ENCODE results near the gene STX3. TPM values are rescaled to one million over a fixed set of nuclear protein-coding genes. Genes with fewer than 3 reads are reported as not detected.

The STX3 gene
- total RNA-seq, 4 donors from 2014 or later: 11.3 to 31.2 (median 24.9) TPM

DNA sequence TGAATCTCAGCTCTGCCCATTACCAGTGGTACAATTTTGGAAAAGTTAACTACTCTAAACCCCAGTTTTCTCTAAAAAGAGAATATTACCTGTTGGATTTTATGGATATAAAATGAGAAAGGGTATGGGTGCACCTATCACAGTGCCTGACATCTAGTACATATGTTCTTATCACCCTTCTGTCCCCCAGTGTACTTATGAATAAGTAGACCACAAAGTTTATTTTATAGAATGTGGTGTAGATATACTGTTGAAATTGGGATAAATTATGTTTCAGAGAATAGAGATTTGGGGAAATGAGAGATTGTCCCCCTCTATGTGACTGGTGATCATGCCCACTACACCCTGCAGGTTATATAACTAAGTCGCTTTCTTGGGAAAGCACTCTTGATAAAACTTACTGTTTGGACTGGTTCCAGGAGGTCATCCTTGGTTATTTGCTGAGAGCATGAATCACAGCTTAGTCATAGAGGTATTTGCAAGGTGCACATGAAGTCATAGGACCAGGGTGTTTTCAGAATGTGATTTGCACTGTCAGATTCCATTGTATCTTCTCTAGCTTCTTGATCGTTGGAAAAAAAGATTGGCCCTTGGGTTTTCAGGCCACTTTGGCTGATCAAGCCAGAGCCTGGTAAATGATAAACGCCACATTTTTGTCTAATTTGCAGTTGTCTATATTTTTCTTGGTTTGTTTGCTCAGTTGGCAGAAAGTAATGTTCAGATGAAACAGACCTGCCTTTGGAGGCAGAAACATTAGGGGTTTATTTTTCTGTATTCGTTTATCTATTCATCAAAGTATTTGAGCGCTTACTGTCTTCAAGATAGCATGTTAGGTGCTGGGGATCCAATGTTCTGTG is 21.3 kb downstream of the STX3 start:
- peaks cover 0 to 7% (median 0%) of the 10 kb centered on the region in 4 donors for H3K4me1 ChIP-seq
- H3K27ac ChIP-seq: no peak overlapping the region
- 86 to 91% methylated on average over 5 of the region's 5 CpGs for WGBS, 2 donors
- no peaks in the 10 kb centered on the region for H3K9me3 ChIP-seq
- no peak for DNase-seq (ENCODE audit: low spot score in 2 of 2)
- no peak overlapping the region for H3K4me3 ChIP-seq
- TF ChIP-seq POLR2A (IDR thresholded peaks at IDR 0.05) (no peak), EP300 (IDR thresholded peaks at IDR 0.05) (no peak)
- TF ChIP-seq, protein P1, sequence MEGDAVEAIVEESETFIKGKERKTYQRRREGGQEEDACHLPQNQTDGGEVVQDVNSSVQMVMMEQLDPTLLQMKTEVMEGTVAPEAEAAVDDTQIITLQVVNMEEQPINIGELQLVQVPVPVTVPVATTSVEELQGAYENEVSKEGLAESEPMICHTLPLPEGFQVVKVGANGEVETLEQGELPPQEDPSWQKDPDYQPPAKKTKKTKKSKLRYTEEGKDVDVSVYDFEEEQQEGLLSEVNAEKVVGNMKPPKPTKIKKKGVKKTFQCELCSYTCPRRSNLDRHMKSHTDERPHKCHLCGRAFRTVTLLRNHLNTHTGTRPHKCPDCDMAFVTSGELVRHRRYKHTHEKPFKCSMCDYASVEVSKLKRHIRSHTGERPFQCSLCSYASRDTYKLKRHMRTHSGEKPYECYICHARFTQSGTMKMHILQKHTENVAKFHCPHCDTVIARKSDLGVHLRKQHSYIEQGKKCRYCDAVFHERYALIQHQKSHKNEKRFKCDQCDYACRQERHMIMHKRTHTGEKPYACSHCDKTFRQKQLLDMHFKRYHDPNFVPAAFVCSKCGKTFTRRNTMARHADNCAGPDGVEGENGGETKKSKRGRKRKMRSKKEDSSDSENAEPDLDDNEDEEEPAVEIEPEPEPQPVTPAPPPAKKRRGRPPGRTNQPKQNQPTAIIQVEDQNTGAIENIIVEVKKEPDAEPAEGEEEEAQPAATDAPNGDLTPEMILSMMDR (IDR thresholded peaks at IDR 0.05): no peak
- H3K36me3 ChIP-seq: peaks cover 0 to 42% (median 0%) of the 10 kb centered on the region in 3 donors
- H3K27me3 ChIP-seq: no peaks in the 10 kb centered on the region

DNA sequence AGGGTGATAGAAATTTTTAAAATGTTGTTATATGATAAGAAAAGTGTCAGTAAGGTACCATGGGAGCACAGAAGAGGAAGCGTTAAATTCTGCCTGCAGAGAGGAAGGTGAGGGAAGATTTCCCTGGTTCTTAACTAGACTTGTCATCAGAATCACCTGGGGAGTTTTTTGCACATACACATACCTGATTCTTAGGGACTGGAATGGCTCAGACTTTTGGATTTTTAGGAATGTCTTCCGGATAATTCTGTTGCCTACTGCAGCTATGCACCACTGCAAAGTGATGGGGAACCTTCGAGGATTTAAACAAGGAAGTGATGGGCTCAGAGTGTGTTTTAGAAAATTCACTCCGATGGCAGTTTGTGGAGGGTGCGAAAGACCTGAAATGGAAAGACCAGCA is 21.9 kb downstream of the STX3 start:
- H3K4me1 ChIP-seq: peaks cover 0 to under 1% (median 0%) of the 10 kb centered on the region in 4 donors
- no peak for DNase-seq (ENCODE audit: low spot score in 2 of 2)
- no peaks in the 10 kb centered on the region for H3K9me3 ChIP-seq
- no peaks in the 10 kb centered on the region for H3K27me3 ChIP-seq
- no peak overlapping the region for H3K4me3 ChIP-seq
- WGBS, 2 donors: 89 to 94% methylated on average over 5 of the region's 5 CpGs
- TF ChIP-seq POLR2A (IDR thresholded peaks at IDR 0.05): no peak
- TF ChIP-seq, protein P1 (IDR thresholded peaks at IDR 0.05): no peak
- TF ChIP-seq EP300 (IDR thresholded peaks at IDR 0.05): no peak
- H3K36me3 ChIP-seq: peaks cover 0 to 42% (median 0%) of the 10 kb centered on the region in 3 donors
- no peak overlapping the region for H3K27ac ChIP-seq

GRCh38 chr11:59778122-59778521 is 22.9 kb downstream of the STX3 start:
- DNase-seq (ENCODE audit: low spot score in 2 of 2): no peak
- no peak overlapping the region for H3K4me3 ChIP-seq
- no peaks in the 10 kb centered on the region for H3K9me3 ChIP-seq
- WGBS, 2 donors: 93 to 100% methylated on average over 1 to 2 of the region's 2 CpGs
- no peaks in the 10 kb centered on the region for H3K27me3 ChIP-seq
- H3K4me1 ChIP-seq: no peaks in the 10 kb centered on the region
- no peak overlapping the region for H3K27ac ChIP-seq
- TF ChIP-seq POLR2A (IDR thresholded peaks at IDR 0.05) (no peak), EP300 (IDR thresholded peaks at IDR 0.05) (no peak)
- TF ChIP-seq, protein P1 (IDR thresholded peaks at IDR 0.05): no peak
- peaks cover 0 to 42% (median 0%) of the 10 kb centered on the region in 3 donors for H3K36me3 ChIP-seq

- WGBS, 2 donors: 48 to 59% methylated on average over 1 of the region's 1 CpG
- no peak for DNase-seq (ENCODE audit: low spot score in 2 of 2)
- no peak overlapping the region for H3K27ac ChIP-seq
- peaks cover 0 to 31% (median 0%) of the 10 kb centered on the region in 3 donors for H3K36me3 ChIP-seq
- no peaks in the 10 kb centered on the region for H3K27me3 ChIP-seq
- H3K4me1 ChIP-seq: no peaks in the 10 kb centered on the region
- H3K9me3 ChIP-seq: no peaks in the 10 kb centered on the region
- no peak overlapping the region for H3K4me3 ChIP-seq
- TF ChIP-seq EP300 (IDR thresholded peaks at IDR 0.05) (no peak), POLR2A (IDR thresholded peaks at IDR 0.05) (no peak)
- TF ChIP-seq, protein P1 (IDR thresholded peaks at IDR 0.05): no peak
These were observed 24.3 kb downstream of the STX3 start for GRCh38 chr11:59779487-59779886.

DNA sequence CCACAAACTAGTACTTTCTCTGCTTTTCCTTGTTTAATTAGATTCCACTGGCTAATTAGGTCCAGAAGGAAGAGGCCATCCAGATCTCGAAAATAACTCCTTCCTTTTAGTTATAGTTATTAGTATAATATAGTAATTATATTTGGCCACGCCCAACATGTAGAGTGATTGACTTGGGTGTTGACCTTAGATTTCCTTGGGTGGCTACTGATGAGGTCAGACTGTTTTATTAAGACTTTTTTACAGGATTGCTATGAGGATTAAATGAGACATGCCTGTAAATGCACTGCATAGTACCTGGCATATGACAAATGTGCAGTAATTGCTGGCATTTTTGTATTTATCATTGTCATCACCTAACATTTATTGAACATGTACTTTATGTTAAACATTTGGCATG is 26.9 kb downstream of the STX3 start:
- Histone ChIP-seq H3K9me3 (no peaks in the 10 kb centered on the region), H3K4me3 (no peak overlapping the region), H3K27me3 (no peaks in the 10 kb centered on the region), H3K27ac (no peak overlapping the region), H3K4me1 (peaks cover 0 to 9% (median 0%) of the 10 kb centered on the region in 4 donors), H3K36me3 (peaks cover 0 to 10% (median 0%) of the 10 kb centered on the region in 3 donors)
- TF ChIP-seq EP300 (IDR thresholded peaks at IDR 0.05) (no peak), POLR2A (IDR thresholded peaks at IDR 0.05) (no peak)
- TF ChIP-seq, protein P1 (IDR thresholded peaks at IDR 0.05): no peak
- DNase-seq (ENCODE audit: low spot score in 2 of 2): no peak
- WGBS, 2 donors: 77 to 87% methylated on average over 2 of the region's 2 CpGs

All from tibial nerve (tissue), 4 donors.